ENCODE results near the gene PLD4.

- TF ChIP-seq CTCF (IDR thresholded peaks at IDR 0.05) = no peak
- no peak for TF ChIP-seq POLR2A (IDR thresholded peaks at IDR 0.05)
- TF ChIP-seq EP300 (IDR thresholded peaks at IDR 0.05) = no peak
Measured at GRCh38 chr14:104977008-104977680, 52.5 kb downstream of the PLD4 start.
